ENCODE data around the gene TEX19. TPM values are rescaled to one million over a fixed set of nuclear protein-coding genes. Genes with fewer than 3 reads are reported as not detected.

The TEX19 gene
- total and polyA plus RNA-seq, 2 of the 4 experiments (the other 2 are of a cell fraction) = under 0.01 to 0.03 TPM

DNA sequence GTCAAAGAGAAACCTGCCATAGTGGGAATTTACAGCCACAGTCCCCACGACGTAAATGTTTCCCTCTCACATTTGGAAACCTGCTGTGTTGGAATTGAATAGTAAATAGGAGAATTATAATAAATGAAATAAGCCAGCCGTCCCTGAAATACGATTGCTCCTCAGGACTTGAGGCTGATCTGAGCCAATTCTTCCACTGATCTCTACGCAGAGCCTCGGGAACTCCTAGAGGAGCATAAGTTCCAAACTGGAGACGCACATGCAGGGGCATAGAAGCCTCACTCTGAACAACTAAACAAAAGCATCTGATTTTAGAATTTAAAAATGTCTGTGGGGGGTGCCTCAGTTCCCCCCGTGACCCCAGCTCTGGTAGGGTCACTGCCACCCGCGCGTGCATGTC, 10.2 kb upstream of the TEX19 start:
- no peak for TF ChIP-seq SMC3 (IDR thresholded peaks at IDR 0.05; ENCODE audit: low read depth, low read length)
- no peak for TF ChIP-seq BHLHE40 (IDR thresholded peaks at IDR 0.05; ENCODE audit: low read depth, low read length)
- TF ChIP-seq, protein P1, sequence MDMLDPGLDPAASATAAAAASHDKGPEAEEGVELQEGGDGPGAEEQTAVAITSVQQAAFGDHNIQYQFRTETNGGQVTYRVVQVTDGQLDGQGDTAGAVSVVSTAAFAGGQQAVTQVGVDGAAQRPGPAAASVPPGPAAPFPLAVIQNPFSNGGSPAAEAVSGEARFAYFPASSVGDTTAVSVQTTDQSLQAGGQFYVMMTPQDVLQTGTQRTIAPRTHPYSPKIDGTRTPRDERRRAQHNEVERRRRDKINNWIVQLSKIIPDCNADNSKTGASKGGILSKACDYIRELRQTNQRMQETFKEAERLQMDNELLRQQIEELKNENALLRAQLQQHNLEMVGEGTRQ (IDR thresholded peaks at IDR 0.05; ENCODE audit: low read depth, low read length) = no peak
- TF ChIP-seq CEBPB (IDR thresholded peaks at IDR 0.05; ENCODE audit: low read depth, low read length) = no peak
- no peak for TF ChIP-seq MAFK (IDR thresholded peaks at IDR 0.05; ENCODE audit: low read depth, low read length)
- no peak for TF ChIP-seq MXI1 (IDR thresholded peaks at IDR 0.05; ENCODE audit: borderline replicate concordance, low read depth, low read length)
- TF ChIP-seq, protein P2, sequence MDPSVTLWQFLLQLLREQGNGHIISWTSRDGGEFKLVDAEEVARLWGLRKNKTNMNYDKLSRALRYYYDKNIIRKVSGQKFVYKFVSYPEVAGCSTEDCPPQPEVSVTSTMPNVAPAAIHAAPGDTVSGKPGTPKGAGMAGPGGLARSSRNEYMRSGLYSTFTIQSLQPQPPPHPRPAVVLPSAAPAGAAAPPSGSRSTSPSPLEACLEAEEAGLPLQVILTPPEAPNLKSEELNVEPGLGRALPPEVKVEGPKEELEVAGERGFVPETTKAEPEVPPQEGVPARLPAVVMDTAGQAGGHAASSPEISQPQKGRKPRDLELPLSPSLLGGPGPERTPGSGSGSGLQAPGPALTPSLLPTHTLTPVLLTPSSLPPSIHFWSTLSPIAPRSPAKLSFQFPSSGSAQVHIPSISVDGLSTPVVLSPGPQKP (IDR thresholded peaks at IDR 0.05; ENCODE audit: borderline replicate concordance, low read depth, low read length) = no peak
- no peak for TF ChIP-seq CHD1 (IDR thresholded peaks at IDR 0.05; ENCODE audit: low read depth, low read length)
- TF ChIP-seq, protein P3, sequence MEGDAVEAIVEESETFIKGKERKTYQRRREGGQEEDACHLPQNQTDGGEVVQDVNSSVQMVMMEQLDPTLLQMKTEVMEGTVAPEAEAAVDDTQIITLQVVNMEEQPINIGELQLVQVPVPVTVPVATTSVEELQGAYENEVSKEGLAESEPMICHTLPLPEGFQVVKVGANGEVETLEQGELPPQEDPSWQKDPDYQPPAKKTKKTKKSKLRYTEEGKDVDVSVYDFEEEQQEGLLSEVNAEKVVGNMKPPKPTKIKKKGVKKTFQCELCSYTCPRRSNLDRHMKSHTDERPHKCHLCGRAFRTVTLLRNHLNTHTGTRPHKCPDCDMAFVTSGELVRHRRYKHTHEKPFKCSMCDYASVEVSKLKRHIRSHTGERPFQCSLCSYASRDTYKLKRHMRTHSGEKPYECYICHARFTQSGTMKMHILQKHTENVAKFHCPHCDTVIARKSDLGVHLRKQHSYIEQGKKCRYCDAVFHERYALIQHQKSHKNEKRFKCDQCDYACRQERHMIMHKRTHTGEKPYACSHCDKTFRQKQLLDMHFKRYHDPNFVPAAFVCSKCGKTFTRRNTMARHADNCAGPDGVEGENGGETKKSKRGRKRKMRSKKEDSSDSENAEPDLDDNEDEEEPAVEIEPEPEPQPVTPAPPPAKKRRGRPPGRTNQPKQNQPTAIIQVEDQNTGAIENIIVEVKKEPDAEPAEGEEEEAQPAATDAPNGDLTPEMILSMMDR (conservative IDR thresholded peaks at IDR 0.05; ENCODE audit: low read depth, low read length) = no peak
- no peak for TF ChIP-seq FOS (IDR thresholded peaks at IDR 0.05; ENCODE audit: low read depth, low read length)
- no peak for TF ChIP-seq NFE2L2 (IDR thresholded peaks at IDR 0.05; ENCODE audit: low read depth, low read length)
- no peak for TF ChIP-seq POLR2A (IDR thresholded peaks at IDR 0.05; ENCODE audit: low read depth, low read length)
- TF ChIP-seq MAZ (IDR thresholded peaks at IDR 0.05; ENCODE audit: borderline replicate concordance, low read depth, low read length) = no peak
- TF ChIP-seq RFX5 (IDR thresholded peaks at IDR 0.05; ENCODE audit: low read depth, low read length) = no peak
- no peak for TF ChIP-seq RCOR1 (IDR thresholded peaks at IDR 0.05; ENCODE audit: insufficient replicate concordance, low read length)
- no peak for TF ChIP-seq RAD21 (IDR thresholded peaks at IDR 0.05; ENCODE audit: low read length)
- Histone ChIP-seq H3K23ac (ENCODE audit: low read depth, low read length) (no peak overlapping the region), H2AFZ (replicated peaks; ENCODE audit: low read length, poor library complexity) (no peak overlapping the region), H3K18ac (ENCODE audit: low read depth, low read length) (no peak overlapping the region), H4K8ac (ENCODE audit: low read depth in 2 of 2, low read length in 2 of 2) (no peak overlapping the region), H2BK20ac (ENCODE audit: low read depth, low read length) (no peak overlapping the region), H3K4me2 (ENCODE audit: low read depth, low read length) (no peak overlapping the region), H2AK5ac (ENCODE audit: low read depth, low read length) (no peak overlapping the region), H3K27me3 (ENCODE audit: control insufficient read depth, insufficient read depth, low read length) (peaks cover 18% of the 10 kb centered on the region), H3K56ac (ENCODE audit: extremely low read depth, insufficient read depth, low read length) (no peak overlapping the region), H3K9me3 (ENCODE audit: control insufficient read depth, insufficient read depth, low read length) (no peaks in the 10 kb centered on the region), H2BK15ac (ENCODE audit: low read depth, low read length) (no peak overlapping the region), H4K5ac (ENCODE audit: low read depth, low read length) (no peak overlapping the region), H3K36me3 (ENCODE audit: control insufficient read depth, insufficient read depth, low read length) (no peaks in the 10 kb centered on the region), H3K14ac (replicated peaks; ENCODE audit: low read depth, low read length) (no peak overlapping the region), H2BK5ac (ENCODE audit: low read depth, low read length, poor library complexity, severe bottlenecking) (no peak overlapping the region), H3K79me1 (ENCODE audit: low read depth in 1 of 2, low read length in 2 of 2) (no peaks in the 10 kb centered on the region), H3K4me3 (ENCODE audit: insufficient read depth, low read depth, low read length) (no peak overlapping the region), H3K4me1 (ENCODE audit: control insufficient read depth, insufficient read depth, low read length) (no peaks in the 10 kb centered on the region; the same call in 1 of the 2 replicates), H3K9ac (ENCODE audit: low read depth, low read length) (no peak overlapping the region), H2BK120ac (ENCODE audit: low read depth, low read length) (no peak overlapping the region), H3K9me1 (ENCODE audit: insufficient read depth, low read length) (no peaks in the 10 kb centered on the region), H2AK9ac (replicated peaks; ENCODE audit: low read depth, low read length, poor library complexity) (no peak overlapping the region), H4K20me1 (ENCODE audit: insufficient read depth, low read length) (peaks cover 7% of the 10 kb centered on the region; the same call in 1 of the 2 replicates), H3K4ac (ENCODE audit: low read depth, low read length) (no peak overlapping the region), H3K27ac (ENCODE audit: insufficient read depth, low read length) (no peak overlapping the region), H4K91ac (ENCODE audit: insufficient read depth, low read depth, low read length) (no peak overlapping the region)
- dilution Hi-C loops (cut with HindIII; ENCODE audit: low sequenced_read_pairs, unreplicated experiment) = no loop called here
- ATAC-seq (ENCODE audit: low read depth) (no peak), DNase-seq (no peak)
- BruUV-seq (replicated peaks) = no TSS peak
- WGBS, 2 experiments (ENCODE audit: extremely low coverage in 2 of 2, insufficient read length in 1 of 2) = no CpG with 5 or more reads among the region's 11 CpGs
- intact Hi-C loops (cut with micrococcal nuclease) = no loop called here
- POLR2A ChIA-PET (ENCODE audit: unreplicated experiment) = no interaction called here
- CTCF ChIA-PET = no interaction called here
- in situ Hi-C loops (cut with MboI; ENCODE audit: low sequenced_read_pairs) = no loop called here

Measured in IMR-90 (cell line).